HCT116 (cell line): ENCODE data around the gene MATK. TPM values are rescaled to one million over a fixed set of nuclear protein-coding genes. Genes with fewer than 3 reads are reported as not detected.

ENCODE experiments used
- ATAC-seq: fragments of 200-7000 bp; cut with Tn5 transposase; 2 replicates; pipeline ENCODE4 v1.9.1; 2020; ENCODE audit warnings: mild to moderate bottlenecking, moderate library complexity
- BruUV-seq: library from RNA; stranded (reverse); fragments of 400-500 nt; replicated peaks from 2 replicates; lab custom pipeline; 2021; lab: Mats Ljungman, UMichigan
- CTCF ChIA-PET: fragments of 300-600 bp; sonication (Branson Sonifier 250); formaldehyde crosslinking; loops from one replicate; lab custom pipeline; 2021; ENCODE audit warnings: antibody characterized with exemption; lab: Charles Lee
- POLR2A ChIA-PET: fragments of 300-600, 350-600 bp; sonication (Branson Sonifier 250); formaldehyde crosslinking; loops from one replicate; lab custom pipeline; 2021; ENCODE audit warnings: antibody characterized with exemption; lab: Charles Lee
- RAD21 ChIA-PET, 2 experiments: fragments of 300-600 bp; sonication (Branson Sonifier 250); formaldehyde crosslinking; loops; one replicate each; lab custom pipeline; 2023; ENCODE audit warnings: low total read pairs in 2 of 2; ENCODE audit not compliant: uncharacterized antibody in 2 of 2, unreplicated experiment in 2 of 2, low non-redundant PET in 1 of 2; lab: Charles Lee
- DNase-seq: peaks from one replicate; pipeline ENCODE4 v3.0.0-alpha.2; 2010; ENCODE audit warnings: low read depth, low spot score
- H2AFZ ChIP-seq: fragments of 200-600 bp; shearing (Covaris generic), sonication (generic); 2 replicates; pipeline ENCODE4 v1.6.1; 2017; ENCODE audit warnings: low read depth, mixed run types, mixed read lengths, antibody characterized with exemption, low read length; ENCODE audit not compliant: poor library complexity, severe bottlenecking
- H3K27ac ChIP-seq: 2 replicates; pipeline ENCODE4 v1.5.1; 2012; ENCODE audit warnings: low read depth, low read length
- H3K27me3 ChIP-seq: fragments of 200-600 bp; sonication (generic); 2 replicates; pipeline ENCODE4 v1.6.1; 2016; ENCODE audit warnings: mixed run types, low read length, mixed read lengths; ENCODE audit not compliant: insufficient read depth
- H3K36me3 ChIP-seq, 2 experiments: fragments of 200-500 bp in 1 of 2; fragments of 200-600 bp in 1 of 2; sonication (Bioruptor generic) in 1 of 2; sonication (generic) in 1 of 2; 2 replicates each; pipeline versions ENCODE4 v1.5.1 to v1.6.1; 2014 to 2016; ENCODE audit warnings: low read length in 2 of 2, inconsistent platforms in 1 of 2, mixed read lengths in 1 of 2, mixed run types in 1 of 2; ENCODE audit not compliant: insufficient read depth in 2 of 2, control insufficient read depth in 1 of 2
- H3K4me1 ChIP-seq, 2 experiments: fragments of 200-600 bp in 1 of 2; sonication (generic) in 1 of 2; 2 replicates each; pipeline versions ENCODE4 v1.5.1 to v1.6.1; 2012 to 2017; ENCODE audit warnings: low read length in 2 of 2, inconsistent platforms in 1 of 2, mild to moderate bottlenecking in 1 of 2, mixed read lengths in 1 of 2, mixed run types in 1 of 2, moderate library complexity in 1 of 2; ENCODE audit not compliant: insufficient read depth in 2 of 2, control insufficient read depth in 1 of 2
- H3K4me2 ChIP-seq: fragments of 200-600 bp; sonication (generic); 2 replicates; pipeline ENCODE4 v1.6.1; 2017; ENCODE audit warnings: mixed run types, low read length, mixed read lengths
- H3K4me3 ChIP-seq, 2 experiments: fragments of 200-600 bp in 1 of 2; sonication (generic) in 1 of 2; replicated peaks in 1 of 2; 2 replicates each; pipeline ENCODE4 v1.5.1; 2011 to 2016; ENCODE audit warnings: low read length in 2 of 2, control low read depth in 1 of 2, low read depth in 1 of 2, mild to moderate bottlenecking in 1 of 2, mixed read lengths in 1 of 2, mixed run types in 1 of 2
- H3K79me2 ChIP-seq: fragments of 200-600 bp; sonication (generic); 2 replicates; pipeline ENCODE4 v1.6.1; 2017; ENCODE audit warnings: mild to moderate bottlenecking, mixed run types, low read length, moderate library complexity, mixed read lengths; ENCODE audit not compliant: insufficient read depth
- H3K9ac ChIP-seq: fragments of 200-600 bp; sonication (generic); 2 replicates; pipeline ENCODE4 v1.6.1; 2016; ENCODE audit warnings: low read length, mixed read lengths
- H3K9me2 ChIP-seq: fragments of 200-600 bp; sonication (generic), shearing (Covaris generic); 2 replicates; pipeline ENCODE4 v1.6.1; 2017; ENCODE audit warnings: mixed run types, mild to moderate bottlenecking, moderate library complexity; ENCODE audit not compliant: insufficient read depth
- H3K9me3 ChIP-seq, 2 experiments: fragments of 200-500 bp in 1 of 2; fragments of 200-600 bp in 1 of 2; sonication (Bioruptor generic) in 1 of 2; sonication (generic) in 1 of 2; 2 replicates each; pipeline ENCODE4 v1.6.1; 2014 to 2017; ENCODE audit warnings: low read length in 2 of 2, mixed read lengths in 2 of 2, inconsistent platforms in 1 of 2, low read depth in 1 of 2, mild to moderate bottlenecking in 1 of 2, mixed run types in 1 of 2, moderate library complexity in 1 of 2; ENCODE audit not compliant: control insufficient read depth in 1 of 2, insufficient read depth in 1 of 2
- H4K20me1 ChIP-seq: fragments of 200-600 bp; sonication (generic), shearing (Covaris generic); 2 replicates; pipeline ENCODE4 v1.6.1; 2017; ENCODE audit warnings: mixed run types, mild to moderate bottlenecking, moderate library complexity; ENCODE audit not compliant: insufficient read depth
- CEBPB ChIP-seq: IDR thresholded peaks from 2 replicates; pipeline ENCODE4 v1.6.1; 2012; ENCODE audit warnings: low read depth
- EZH2 ChIP-seq: fragments of 200-600 bp; sonication (generic); IDR thresholded peaks from 2 replicates; pipeline ENCODE4 v1.6.1; 2017; ENCODE audit warnings: antibody characterized with exemption, mixed run types
- EZH2phosphoT487 ChIP-seq: fragments of 200-600 bp; IDR thresholded peaks from 2 replicates; pipeline ENCODE4 v1.6.1; 2018; ENCODE audit warnings: antibody characterized with exemption, borderline replicate concordance
- JUND ChIP-seq: IDR thresholded peaks from 2 replicates; pipeline ENCODE4 v1.6.1; 2012
- SP1 ChIP-seq: IDR thresholded peaks from 2 replicates; pipeline ENCODE4 v1.6.1; 2012; ENCODE audit warnings: low read depth
- SRF ChIP-seq: IDR thresholded peaks from 2 replicates; pipeline ENCODE4 v1.6.1; 2012; ENCODE audit warnings: low read depth
- TCF7L2 ChIP-seq: IDR thresholded peaks from 2 replicates; pipeline ENCODE4 v1.7.0; 2011; ENCODE audit warnings: borderline replicate concordance, inconsistent platforms; ENCODE audit not compliant: insufficient read depth, insufficient read length; ENCODE audit errors: extremely low read depth
- intact Hi-C: fragments of 100-400 bp; cut with micrococcal nuclease; formaldehyde crosslinking; loops from 2 replicates; pipeline ENCODE4 v1.10.0; 2022
- total RNA-seq: library from RNA; stranded (reverse); gene quantifications from one replicate; pipeline ENCODE4 v1.2.1, GENCODE V29; 2021; ENCODE audit not compliant: unreplicated experiment
- TF ChIP-seq, protein P1 (sequence below), 3 experiments: fragments of 200-600 bp in 1 of 3; sonication (generic) in 1 of 3; IDR thresholded peaks in 2 of 3; conservative IDR thresholded peaks in 1 of 3; 2 replicates each; pipeline ENCODE4 v1.5.1; 2012 to 2017; ENCODE audit warnings: low read depth in 2 of 3, low read length in 2 of 3, antibody characterized with exemption in 1 of 3, borderline replicate concordance in 1 of 3, control low read depth in 1 of 3, mild to moderate bottlenecking in 1 of 3, mixed read lengths in 1 of 3, mixed run types in 1 of 3, moderate library complexity in 1 of 3; ENCODE audit not compliant: insufficient read depth in 1 of 3

MATK gene
- total RNA-seq, 1 experiment from 2014 or later, result not detected

DNA sequence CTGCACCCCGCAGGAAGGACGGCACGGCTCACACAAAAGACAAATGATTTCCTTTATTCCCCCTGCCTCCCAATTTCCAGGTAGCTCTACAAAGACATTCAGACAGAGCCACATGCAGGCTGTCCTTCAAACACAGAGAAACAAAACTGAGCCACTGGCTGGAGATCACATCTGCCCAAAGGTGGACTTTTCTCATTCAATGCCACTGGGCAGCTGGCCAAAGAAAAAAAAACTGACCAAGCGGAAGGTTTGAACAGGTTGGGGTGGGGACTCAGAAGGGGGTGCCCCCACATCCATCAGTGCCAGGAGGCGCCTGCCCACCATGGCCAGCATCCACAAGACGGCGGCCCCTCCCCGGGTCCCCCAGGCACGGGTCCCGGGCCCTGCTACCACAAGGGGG is 17.8 kb upstream of the MATK start:
- Histone ChIP-seq H3K4me1 (no peaks in the 10 kb centered on the region), H3K27ac (no peak overlapping the region), H3K9me3 (peaks cover 0 to 5% of the 10 kb centered on the region in 2 experiments; a peak in 2 of 4 replicates), H3K9ac (no peak overlapping the region), H3K36me3 (no peaks in the 10 kb centered on the region)
- POLR2A ChIA-PET, result no interaction called here
- RAD21 ChIA-PET, result no interaction called here
- no peak for TF ChIP-seq TCF7L2
- TF ChIP-seq, protein P1, sequence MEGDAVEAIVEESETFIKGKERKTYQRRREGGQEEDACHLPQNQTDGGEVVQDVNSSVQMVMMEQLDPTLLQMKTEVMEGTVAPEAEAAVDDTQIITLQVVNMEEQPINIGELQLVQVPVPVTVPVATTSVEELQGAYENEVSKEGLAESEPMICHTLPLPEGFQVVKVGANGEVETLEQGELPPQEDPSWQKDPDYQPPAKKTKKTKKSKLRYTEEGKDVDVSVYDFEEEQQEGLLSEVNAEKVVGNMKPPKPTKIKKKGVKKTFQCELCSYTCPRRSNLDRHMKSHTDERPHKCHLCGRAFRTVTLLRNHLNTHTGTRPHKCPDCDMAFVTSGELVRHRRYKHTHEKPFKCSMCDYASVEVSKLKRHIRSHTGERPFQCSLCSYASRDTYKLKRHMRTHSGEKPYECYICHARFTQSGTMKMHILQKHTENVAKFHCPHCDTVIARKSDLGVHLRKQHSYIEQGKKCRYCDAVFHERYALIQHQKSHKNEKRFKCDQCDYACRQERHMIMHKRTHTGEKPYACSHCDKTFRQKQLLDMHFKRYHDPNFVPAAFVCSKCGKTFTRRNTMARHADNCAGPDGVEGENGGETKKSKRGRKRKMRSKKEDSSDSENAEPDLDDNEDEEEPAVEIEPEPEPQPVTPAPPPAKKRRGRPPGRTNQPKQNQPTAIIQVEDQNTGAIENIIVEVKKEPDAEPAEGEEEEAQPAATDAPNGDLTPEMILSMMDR (IDR thresholded peaks at IDR 0.05 in 2 of 3, conservative IDR thresholded peaks at IDR 0.05 in 1 of 3; ENCODE audit: borderline replicate concordance in 1 of 3, insufficient read depth in 1 of 3, low read depth in 2 of 3, low read length in 2 of 3), result no peak
- TF ChIP-seq, all 23 proteins: peak for 0
- ATAC-seq (no peak), DNase-seq (no peak)
- Histone ChIP-seq H3K27me3 (no peaks in the 10 kb centered on the region), H3K9me2 (no peaks in the 10 kb centered on the region), H4K20me1 (no peaks in the 10 kb centered on the region), H3K4me2 (no peak overlapping the region), H3K4me3 (no peak overlapping the region), H3K79me2 (no peaks in the 10 kb centered on the region), H2AFZ (no peak overlapping the region)
- BruUV-seq, result no TSS peak
- intact Hi-C loops, result no loop called here
- CTCF ChIA-PET, result no interaction called here

DNA sequence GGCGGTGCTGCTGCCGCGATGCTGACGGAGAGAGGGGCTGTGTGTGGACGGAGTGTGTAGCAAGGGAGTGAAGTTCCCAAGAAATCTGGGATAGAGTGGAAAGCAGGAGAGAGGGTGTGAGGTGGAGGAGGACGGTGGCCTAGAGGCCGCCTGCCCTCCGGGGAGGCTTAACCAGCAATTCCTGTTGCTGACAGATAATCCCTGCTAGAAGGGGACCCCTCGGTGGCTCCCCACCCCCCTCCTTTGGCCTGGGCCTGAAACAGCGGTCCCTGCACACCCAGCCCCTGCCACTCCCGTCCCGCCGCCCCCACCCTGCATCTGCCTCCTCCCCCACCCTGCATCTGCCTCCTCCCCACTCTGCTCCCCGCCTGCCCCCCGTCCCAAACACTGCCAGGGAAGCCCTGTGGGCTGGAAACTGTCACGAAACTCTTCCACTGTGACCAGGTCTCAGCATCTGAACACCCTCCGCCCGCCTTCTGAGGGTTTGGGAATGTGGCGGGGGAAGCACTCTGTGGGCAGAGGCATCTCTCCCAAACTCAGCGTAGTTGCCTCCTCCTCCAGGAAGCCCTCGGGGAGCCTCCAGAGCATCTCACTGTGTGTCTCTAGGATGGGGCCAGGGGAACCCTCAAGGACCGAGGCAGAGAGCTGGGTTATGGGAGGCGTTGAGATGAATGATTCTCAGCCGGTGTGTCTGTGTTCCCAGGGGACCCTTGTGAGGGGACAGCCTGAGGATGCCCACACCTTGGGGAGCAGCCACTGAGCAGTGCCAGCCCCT is 17.1 kb upstream of the MATK start:
- Histone ChIP-seq H3K9me2 (no peaks in the 10 kb centered on the region), H3K27ac (no peak overlapping the region), H3K27me3 (no peaks in the 10 kb centered on the region), H4K20me1 (no peaks in the 10 kb centered on the region), H2AFZ (no peak overlapping the region), H3K4me3 (no peak overlapping the region), H3K9ac (no peak overlapping the region), H3K79me2 (no peaks in the 10 kb centered on the region), H3K36me3 (no peaks in the 10 kb centered on the region), H3K9me3 (peaks cover 0 to 5% of the 10 kb centered on the region in 2 experiments; a peak in 2 of 4 replicates), H3K4me1 (no peaks in the 10 kb centered on the region), H3K4me2 (no peak overlapping the region)
- RAD21 ChIA-PET, result no interaction called here
- BruUV-seq, result no TSS peak
- DNase-seq (no peak), ATAC-seq (no peak)
- TF ChIP-seq EZH2phosphoT487 (no peak), SRF (no peak), JUND (no peak), SP1 (no peak), CEBPB (no peak), EZH2 (no peak)
- CTCF ChIA-PET, result no interaction called here
- POLR2A ChIA-PET, result no interaction called here
- intact Hi-C loops, result no loop called here
